ENCODE measurements around the gene TNFRSF14. TPM values are rescaled to one million over a fixed set of nuclear protein-coding genes. Genes with fewer than 3 reads are reported as not detected.
A peak's percentile ranks its signal among the peaks of the same experiment; 100 is the strongest.

The TNFRSF14 gene
- polyA plus RNA-seq, 12 donors: 7.3 to 79.5 (median 11.0) TPM; not detected in 1

DNA sequence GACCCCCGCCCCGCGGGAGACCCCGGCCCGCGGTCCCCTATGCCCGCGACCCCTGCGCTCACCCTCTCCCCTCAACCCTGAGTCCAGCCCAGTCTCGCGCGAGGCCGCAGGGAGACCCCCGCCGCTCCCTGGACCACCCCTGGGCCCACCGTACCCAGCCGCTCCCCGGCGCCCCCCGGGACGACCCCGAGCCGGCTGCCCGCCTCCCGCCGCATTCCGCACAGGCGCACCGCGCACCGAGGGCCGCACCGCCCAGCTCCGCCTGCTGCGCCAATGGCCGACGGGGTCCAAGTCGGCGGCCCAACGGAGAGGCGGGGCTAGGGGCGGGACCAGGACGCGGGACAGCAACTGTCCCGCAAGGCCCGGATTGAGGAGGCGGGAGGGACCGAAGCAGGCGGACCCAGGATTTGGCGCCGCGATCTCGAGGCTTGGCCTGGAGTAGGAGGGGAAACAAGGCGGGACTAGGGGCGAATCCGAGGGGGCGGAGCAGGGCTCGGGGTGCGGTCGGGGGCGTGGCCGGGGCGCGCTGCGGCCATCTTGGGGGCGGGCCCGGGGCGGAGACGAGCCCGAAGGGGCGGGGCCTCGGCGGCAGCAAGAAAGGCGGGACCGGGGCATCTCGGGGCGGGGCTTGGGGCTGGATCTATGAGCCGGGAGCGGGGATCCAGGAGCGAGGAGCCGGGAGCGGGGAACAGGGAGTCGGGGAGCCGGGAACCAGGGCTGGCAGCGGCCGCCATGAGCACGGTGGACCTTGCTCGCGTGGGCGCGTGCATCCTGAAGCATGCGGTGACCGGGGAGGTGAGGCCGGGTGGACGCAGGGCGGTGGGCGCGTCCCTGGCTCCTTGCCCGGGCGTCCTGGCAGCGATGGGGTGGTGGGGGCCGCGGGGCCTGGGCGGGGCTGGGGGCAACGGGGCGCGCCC lies 30.2 kb downstream of the TNFRSF14 start, which contains the start of gene PRXL2B:
TSS of gene PRXL2B (plus strand) at position 624 of the 917 bp plus-strand sequence. CDS start at position 733, 109 bp downstream.
- peak; percentile 99 for DNase-seq

DNA sequence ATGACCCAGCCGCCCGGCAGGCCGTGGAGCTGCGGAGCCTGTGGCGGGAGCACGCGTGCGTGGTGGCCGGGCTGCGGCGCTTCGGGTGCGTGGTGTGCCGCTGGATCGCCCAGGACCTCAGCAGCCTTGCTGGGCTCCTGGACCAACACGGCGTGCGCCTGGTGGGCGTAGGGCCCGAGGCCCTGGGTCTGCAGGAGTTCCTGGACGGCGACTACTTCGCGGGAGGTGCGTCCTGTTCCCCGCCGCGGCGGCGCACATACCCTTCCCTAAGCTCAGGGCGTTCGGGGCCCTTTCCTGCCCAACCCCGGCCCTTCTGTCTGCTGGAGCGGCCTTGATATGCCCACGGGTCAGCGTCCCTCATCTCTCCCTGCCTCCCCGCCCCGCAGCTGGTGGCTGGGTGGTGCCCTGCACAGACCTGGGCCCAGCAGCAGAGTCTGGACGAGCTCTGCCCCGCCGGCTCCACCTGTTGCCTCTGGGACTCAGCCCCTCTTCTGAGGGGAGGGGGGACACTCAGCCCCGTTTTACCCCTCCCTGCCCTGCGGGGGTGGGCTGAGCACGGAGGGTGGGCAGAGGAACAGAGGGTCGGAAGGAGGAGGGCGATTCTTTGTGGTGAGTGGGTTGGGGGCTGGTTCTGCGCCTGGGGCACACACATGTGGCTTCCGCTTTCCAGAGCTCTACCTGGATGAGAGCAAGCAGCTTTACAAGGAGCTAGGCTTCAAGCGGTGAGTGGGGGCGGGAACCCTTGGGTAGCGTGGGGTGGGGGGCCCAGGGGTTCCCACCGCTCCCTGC lies 31.1 kb downstream of the TNFRSF14 start:
- DNase-seq: peak; percentile 31

DNA sequence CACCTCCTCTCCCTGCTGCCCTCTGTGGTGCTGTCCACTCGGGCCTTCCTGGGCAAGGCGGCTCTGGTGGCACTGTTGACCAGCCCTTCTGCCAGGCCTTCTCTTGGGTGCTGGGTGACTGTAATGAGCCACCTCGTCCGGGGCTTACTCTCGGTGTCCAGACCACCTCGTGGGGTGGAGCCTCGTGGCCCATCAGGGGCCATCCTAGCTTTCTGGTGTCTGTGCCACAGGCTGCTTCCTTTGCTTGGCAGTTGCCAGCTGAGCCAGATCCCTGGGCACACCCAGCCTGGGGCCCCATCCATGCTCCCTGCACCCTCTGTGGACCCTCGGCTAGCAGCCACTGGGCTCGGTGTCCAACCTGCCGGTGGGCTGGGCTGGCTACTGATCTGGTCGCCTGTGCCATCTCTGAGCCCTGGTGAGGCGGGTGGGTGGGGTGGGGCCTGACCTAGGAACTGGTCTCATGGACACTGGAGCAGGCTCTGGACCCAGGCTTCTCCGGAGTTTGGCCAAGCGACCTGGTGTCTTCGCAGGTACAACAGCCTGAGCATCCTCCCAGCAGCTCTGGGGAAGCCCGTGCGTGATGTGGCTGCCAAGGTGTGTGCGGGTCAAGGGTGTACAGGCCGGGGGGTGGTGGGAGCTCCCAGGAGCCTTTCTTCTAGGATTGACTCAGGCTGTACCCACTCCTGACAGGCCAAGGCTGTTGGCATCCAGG lies 31.8 kb downstream of the TNFRSF14 start:
- DNase-seq: no peak

DNA sequence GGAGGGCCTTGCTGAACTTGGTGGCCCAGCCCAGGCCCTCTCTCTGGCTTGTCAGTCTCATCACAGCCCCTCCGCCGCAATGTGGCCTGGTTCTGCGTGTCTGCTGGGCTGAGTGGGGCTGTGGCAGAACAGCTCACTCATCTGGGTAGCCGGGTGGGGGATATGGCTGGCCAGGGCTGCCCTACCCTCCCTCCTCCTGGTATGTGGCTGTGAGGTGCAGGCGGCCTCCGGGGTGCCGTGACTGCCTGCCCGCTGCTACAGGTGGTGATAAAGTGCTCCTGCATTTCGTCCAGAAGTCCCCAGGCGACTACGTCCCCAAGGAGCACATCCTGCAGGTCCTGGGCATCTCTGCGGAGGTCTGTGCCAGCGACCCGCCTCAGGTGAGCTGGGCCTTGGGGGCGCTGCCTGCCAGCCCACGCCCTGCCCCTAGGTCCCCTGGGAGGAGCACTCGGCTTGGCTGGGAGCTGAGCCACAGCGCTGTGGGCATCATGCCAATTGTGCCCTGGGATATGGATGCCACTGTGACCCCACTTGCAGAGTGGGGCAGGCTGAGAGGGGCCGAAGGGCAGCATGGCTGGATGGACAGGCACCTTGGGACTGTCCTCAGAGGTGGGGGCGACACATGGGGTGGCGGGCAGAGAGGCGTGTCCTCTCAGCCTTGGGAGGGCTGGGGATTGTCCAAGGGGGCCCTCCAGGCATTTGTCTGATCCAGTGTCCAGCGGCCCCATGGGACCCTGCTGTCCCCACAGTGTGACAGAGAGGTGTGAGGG lies 32.7 kb downstream of the TNFRSF14 start:
- DNase-seq: no peak

DNA sequence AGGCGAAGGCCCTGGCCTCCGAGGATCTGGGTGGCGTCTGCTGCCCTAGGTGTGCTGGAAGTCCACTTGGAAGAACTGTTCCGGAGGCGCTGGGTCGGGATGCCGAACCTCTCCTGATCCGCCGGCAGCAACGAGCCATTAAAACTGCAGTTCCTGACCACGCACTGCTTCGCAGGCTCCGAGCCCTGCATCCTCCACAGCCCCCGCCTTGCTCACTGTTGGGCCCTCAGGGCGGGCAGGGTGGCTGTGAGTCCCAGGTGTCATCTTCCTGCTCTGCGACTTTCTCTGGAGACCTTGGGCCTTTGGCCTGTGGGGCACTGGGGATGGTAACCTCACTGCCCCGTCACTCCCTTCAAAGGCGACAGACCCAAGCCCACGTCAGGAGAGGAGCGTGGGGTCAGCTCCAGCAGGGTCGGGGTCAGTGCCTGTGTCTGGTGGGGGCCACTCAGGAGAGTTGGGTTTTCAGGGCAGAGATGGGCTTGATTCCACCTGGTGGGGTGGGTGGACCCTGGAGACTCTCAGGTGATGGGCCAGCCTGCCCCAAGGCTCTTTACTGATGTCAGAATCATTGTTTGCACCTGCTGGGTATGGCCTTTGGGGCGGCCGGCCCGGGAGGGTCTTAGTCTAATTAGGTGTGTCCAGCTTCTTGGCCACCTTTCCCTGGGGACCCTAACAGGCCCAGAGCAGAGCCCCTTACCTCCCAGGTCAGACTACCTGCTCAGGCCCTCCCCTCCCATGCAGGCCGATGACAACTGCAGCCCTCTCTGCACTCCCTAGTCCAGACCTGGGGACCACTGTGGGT lies 33.5 kb downstream of the TNFRSF14 start:
- no peak for DNase-seq

DNA sequence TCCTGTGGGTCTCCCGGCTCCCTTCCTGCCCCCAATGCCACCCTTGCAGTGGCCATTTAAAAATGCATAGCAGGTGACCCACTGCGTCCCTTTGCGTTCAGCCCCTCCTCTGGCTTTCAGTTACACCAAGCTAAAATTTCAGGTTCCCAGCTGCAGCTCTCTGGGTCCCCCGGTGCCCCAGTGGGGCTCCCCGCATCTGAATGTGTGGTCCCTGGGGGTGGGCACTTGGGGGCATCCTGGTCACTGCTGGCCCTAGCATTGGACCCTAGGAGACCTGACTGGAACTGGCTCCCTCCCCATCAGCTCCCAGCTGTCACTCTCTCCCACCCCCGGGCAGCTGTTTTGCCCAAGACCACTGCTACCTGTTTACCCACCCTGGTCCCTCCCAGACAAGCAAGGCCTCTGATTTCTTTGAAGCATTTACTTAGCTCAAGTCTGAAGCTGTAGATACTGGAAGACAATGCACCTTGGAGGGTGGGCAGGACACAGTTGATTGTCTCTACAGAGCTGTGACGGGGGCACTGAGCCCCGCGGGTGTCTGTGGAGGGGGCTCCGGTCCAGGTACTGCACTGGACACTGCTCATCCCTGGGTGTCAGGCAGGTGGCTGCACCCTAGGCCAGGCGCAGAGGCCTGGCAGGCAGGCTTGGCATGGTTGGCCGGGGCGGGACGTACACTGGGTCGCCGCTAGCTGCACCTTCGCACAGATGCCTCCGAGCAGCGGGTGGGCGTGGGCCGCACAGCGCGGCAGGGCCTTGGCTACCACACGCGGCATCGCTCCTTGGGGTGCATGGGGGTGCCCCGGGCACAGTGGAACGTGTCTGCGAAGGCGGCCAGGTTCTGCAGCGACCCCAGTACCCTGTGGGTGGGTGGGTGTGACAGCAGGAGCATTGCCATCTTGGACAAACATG lies 34.3 kb downstream of the TNFRSF14 start:
- DNase-seq: no peak

DNA sequence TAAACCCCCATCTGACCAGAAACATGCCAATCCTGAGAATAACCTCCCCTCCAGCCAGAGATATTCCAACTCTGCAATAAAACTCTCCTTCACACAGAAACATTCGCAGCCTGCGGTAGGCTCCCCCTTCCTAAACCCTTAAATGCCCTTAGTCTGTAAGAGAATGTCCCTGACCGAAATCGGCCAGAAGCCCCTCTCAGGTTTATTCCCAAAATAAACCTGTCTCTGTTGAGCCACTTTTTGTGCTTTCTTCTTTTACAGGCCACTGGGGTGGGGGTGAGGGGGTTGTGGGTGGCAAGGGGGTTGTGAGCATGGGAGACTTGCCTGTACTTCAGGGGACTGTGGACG lies 35.0 kb downstream of the TNFRSF14 start:
- no peak for DNase-seq

DNA sequence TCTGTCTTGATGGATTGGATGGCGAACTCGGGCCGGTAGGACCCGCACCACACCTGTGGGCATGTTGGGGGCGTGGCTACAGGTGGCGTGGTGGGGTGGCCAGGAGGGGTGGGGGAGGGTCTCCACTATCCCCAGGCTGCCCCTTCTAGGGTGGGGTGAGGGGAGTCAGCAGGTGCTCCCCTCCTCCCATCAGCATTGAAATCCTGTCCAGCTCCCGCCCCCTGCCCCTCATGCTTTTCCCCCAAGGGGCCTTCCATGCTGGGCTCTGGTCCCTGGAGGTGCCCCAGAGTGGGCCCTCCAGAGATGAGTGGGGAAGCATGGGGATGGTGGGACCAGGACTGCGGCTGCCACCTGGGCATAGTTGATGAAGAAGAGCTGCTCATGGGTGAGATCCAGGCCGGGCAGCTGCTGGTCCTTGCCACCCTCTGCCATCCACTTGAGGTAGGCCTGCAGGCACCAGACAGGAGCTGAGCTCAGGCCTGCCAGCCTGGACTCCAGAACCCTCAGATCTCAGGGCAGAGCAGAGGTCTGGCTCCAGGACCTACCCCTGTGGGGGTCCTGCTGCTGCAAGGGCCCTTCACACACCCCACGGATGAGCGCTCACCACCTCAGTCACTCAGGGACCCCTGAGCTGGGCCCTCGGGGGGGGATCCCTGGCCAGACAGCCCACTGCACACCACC lies 35.5 kb downstream of the TNFRSF14 start:
- no peak for DNase-seq

DNA sequence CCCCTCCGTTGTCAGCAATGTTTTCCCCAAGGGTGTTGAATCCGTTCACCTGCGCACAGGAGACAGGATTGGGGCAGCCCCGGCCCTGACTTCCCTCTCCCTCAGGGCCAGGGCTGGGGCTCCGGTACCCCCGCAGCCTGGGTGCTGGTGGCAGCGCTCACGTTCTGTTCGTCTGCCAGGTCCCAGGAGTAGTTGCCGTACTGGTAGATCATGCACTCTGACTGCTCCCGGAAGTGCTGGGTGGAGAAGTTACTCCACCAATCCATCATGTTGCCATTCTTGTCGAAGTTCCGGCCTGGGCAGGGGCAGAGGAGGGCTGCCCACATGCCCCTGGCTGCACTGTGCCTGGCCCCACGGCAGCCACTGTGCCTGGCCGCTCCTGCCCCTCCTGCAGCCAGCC lies 36.5 kb downstream of the TNFRSF14 start:
- DNase-seq: no peak

DNA sequence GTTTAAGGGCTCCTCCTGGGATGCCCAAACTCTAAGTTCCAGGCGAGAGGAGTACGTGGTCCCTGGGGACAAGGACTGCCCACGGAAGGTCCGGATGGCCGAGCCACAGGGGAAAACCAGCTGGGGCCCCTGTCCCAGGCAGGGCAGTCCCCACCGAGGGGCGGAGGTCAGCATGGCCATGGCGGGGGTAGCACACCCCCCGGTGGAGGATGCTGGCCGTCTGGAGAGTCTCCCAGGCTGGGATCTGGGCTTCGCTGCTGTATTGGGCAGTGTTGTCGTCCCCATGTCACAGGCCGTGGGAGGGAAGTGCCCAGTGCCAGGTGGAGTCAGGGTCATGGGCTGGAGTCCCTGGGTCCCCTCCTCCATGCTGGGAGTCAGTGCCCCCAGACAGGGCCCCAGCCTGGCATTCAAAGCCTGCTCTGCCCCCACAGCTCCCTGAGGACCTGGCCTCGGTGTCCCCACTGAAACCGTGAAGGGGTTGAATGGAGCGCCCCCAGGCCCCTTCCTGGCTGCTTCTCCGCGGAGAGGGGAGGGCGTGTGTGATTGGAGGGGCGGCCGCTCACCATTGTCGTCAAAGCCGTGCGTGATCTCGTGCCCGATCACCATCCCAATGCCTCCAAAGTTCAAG lies 37.2 kb downstream of the TNFRSF14 start:
- no peak for DNase-seq

DNA sequence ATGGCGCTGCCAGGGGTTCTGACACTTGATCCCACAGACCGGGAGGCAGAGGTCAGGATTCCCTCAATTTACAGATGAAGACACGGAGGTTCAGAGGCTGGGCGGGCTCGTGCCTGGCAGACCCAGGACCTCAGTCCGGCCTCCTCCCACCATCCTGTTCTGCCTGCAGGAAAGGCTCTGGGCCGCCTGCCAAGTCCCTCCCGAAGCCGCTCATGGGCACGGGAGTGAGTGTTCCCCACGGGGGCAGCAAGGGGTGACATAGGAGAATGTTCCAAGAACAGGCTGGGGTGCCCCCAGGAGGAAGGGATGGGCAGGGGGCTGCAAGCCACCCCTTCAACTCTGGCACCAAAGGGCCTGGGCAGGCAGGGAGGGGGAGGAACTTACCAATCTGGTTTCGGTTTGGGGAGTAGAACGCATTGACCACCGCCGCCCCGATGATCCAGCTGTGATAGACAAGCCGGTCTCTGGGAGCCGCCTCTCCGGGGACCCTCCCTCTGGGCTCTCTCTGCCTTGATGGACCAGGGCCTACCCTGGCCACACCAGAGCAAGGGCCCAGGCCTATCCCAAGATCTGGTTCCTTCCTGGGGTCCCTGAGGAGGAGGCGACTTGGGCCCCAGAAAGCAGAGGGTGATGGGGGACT lies 38.0 kb downstream of the TNFRSF14 start:
- no peak for DNase-seq

DNA sequence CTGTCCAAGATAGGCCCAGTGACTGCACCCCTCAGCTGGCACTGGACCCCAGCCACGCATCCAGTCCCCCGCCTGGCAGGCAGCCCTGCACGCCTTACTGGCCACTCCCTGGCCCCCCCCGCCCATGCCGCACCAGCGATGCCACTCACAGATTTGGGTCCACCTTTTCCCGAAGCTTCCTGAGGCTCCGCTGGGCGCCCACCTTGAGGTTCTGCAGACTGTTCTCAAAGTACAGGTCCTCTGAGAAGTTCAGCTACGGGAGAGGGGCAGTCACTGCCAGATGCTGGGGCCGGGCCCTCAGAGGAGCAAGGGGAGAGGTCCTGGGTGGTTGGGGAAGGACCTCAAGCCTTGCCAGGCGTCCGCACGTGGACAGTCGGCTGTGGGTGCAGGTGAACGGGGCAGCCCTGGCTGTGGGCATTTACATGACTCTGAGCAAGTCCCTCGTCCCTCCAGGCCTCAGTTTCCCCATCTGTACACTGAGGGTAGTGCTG lies 38.5 kb downstream of the TNFRSF14 start:
- no peak for DNase-seq

DNA sequence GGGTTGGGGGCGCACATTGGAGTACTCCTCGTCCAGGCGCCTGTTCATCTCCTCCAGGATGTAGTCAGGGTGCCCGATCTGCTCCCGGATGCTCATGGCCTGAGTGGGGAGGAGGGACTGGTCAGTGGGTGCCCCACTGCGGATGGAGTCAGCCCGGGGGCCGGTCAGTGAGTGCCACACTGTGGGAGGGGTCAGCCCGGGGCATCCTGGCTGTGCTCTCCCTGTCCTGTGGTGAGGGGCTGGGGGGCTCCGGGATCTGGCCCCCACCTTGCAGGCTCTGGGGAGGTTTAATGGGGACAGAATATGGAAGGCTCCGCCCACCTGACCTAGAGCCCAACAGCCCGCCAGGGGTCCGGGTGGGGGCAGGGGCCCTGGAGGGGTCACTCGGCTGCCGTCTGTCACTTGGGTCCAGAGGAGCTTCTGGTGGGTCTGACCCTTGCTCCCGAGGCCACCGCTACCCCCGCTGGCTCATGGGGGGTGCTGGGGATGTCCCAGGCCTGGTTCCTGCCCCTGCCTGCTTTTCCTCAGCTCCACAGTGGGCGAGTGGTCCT lies 39.2 kb downstream of the TNFRSF14 start:
- DNase-seq: no peak

DNA sequence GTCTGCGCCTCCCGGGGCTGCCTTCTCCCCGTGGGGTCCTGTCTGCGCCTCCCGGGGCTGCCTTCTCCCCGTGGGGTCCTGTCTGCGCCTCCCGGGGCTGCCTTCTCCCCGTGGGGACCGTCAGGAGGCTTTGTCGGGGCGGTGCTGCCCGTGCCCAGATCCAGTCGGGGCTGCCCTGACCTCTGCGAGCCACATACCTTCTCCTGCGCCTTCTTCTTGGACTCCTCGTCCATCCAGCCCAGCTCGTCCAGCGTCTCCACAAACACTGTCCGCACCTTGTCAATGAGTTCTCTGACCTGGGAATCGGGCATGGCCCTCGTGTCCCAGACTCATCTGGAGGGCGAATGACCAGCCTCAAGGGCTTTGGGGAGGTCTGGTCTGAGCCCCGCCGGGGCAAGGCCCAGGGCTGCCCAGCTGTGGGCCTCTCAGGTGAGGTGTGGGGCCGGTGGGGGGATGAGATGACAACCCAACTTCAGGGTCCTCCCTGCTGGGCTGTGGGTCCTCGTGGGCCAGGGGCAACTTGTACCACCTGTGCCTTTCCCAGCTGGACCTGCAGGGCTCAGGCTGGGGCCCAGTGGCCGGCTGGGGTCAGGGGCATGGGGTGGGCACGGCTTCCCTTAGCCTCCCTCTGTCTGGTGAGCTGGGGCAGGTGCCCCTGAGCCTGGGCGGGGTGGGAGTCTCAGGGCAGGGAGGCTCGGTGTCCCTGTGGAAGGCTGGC lies 39.8 kb downstream of the TNFRSF14 start:
- DNase-seq: no peak

DNA sequence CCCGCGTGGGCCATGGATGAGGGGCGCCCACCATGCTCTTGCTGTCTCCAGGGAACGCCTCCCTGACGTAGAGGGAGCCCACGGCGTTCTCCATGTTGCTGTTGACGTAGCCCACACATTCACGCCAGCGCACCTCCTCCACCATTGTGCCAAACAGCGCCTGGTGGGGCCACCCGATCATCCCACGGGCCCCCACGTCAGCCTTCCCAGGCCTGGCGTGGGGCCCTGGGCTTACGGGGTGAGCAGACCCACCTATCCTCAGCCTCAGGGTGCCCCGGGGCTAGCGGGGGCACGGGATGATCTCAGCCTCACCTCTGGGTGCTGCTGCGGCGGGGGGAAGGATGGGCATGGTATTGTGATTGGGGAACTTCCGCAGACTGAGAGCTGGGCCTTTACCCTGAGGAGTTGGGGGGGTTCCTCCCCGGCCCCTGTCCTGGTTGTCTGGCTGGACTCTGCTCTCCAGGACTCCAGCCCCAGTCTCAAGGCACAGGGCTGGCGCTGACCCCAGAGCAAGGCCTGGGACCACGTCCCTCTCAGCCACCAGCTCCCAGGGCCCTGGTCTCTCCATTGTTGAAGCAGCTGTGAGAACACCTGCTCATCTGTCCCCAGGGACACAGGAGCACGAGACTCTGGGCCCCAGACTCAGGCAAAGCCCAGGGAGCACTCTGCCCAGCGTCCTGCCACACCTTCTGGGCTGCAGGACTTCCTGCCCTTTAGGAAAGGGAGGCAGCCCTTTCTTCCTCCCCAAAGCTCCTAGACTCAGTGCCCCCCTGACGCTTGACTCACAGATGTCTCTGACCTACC lies 40.6 kb downstream of the TNFRSF14 start:
- DNase-seq: no peak
